Left ventricle myocardium inferior (tissue), 1 donor: Measurements from ENCODE around the gene PPL. TPM values are rescaled to one million over a fixed set of nuclear protein-coding genes. Genes with fewer than 3 reads are reported as not detected.
A peak's percentile ranks its signal among the peaks of the same experiment; 100 is the strongest.

ENCODE experiments used
- DNase-seq: peaks from one replicate; pipeline ENCODE4 v3.0.0-alpha.2; 2020
- H3K27ac ChIP-seq: fragments of 200-600 bp; replicated peaks from 2 replicates; pipeline ENCODE4 v1.8.0; 2021
- H3K27me3 ChIP-seq: fragments of 200-600 bp; 2 replicates; pipeline ENCODE4 v1.8.0; 2021; ENCODE audit warnings: low read depth
- H3K36me3 ChIP-seq: fragments of 200-600 bp; 2 replicates; pipeline ENCODE4 v1.8.0; 2021
- H3K4me1 ChIP-seq: fragments of 200-600 bp; 2 replicates; pipeline ENCODE4 v1.8.0; 2021
- H3K4me3 ChIP-seq: fragments of 200-600 bp; 2 replicates; pipeline ENCODE4 v1.8.0; 2021; ENCODE audit warnings: mild to moderate bottlenecking, moderate library complexity
- H3K9me3 ChIP-seq: fragments of 200-600 bp; replicated peaks from 2 replicates; pipeline ENCODE4 v1.8.0; 2021
- CTCF ChIP-seq: fragments of 200-600 bp; IDR thresholded peaks from 2 replicates; pipeline ENCODE4 v1.8.0; 2021; ENCODE audit warnings: antibody characterized with exemption, mild to moderate bottlenecking, borderline replicate concordance
- intact Hi-C: fragments of 100-400 bp; cut with micrococcal nuclease; formaldehyde crosslinking; loops from one replicate; pipeline ENCODE4 v1.11.0; 2022
- total RNA-seq: library from RNA; stranded (reverse); fragmentation: NEBNext Ultra II Directional; extraction: Animal tissue kit (Norgen Biotek cat#: 25700); gene quantifications from one replicate; pipeline ENCODE4 v1.2.1, GENCODE V29; 2021
- donor health status: DM: no; HTN: yes; CAD: no; lungs with severe emphysema.

Gene PPL
- total RNA-seq, 1 donor from 2014 or later, result 7.6 TPM

GRCh38 chr16:4859190-4859899 is 77.6 kb downstream of the PPL start:
- intact Hi-C loops, result no loop called here
- peak overlapping the region; percentile 65 for H3K27ac ChIP-seq

GRCh38 chr16:4855804-4856203 is 81.1 kb downstream of the PPL start:
- TF ChIP-seq CTCF, result no peak
- DNase-seq, result no peak
- Histone ChIP-seq H3K27me3 (no peaks in the 10 kb centered on the region), H3K4me3 (no peak overlapping the region), H3K4me1 (peaks cover 53% of the 10 kb centered on the region), H3K27ac (no peak overlapping the region), H3K9me3 (no peaks in the 10 kb centered on the region), H3K36me3 (peaks cover 79% of the 10 kb centered on the region)
- intact Hi-C loops, result no loop called here

More at GRCh38 chr16:4859190-4859899, 77.6 kb downstream of the PPL start:
- Histone ChIP-seq H3K4me1 (peaks cover 50% of the 10 kb centered on the region), H3K27me3 (no peaks in the 10 kb centered on the region), H3K4me3 (no peak overlapping the region), H3K9me3 (no peaks in the 10 kb centered on the region), H3K36me3 (peaks cover 89% of the 10 kb centered on the region)
- DNase-seq, result no peak
- no peak for TF ChIP-seq CTCF

- Histone ChIP-seq H3K27me3 (no peaks in the 10 kb centered on the region), H3K9me3 (no peaks in the 10 kb centered on the region), H3K4me3 (no peak overlapping the region), H3K36me3 (peaks cover 75% of the 10 kb centered on the region), H3K27ac (no peak overlapping the region), H3K4me1 (peaks cover 53% of the 10 kb centered on the region)
- intact Hi-C loops, result no loop called here
- no peak for TF ChIP-seq CTCF
- DNase-seq, result no peak
Observed at GRCh38 chr16:4855371-4855770, 81.6 kb downstream of the PPL start.

GRCh38 chr16:4852221-4852872 is 84.6 kb downstream of the PPL start:
- no peak overlapping the region for H3K4me3 ChIP-seq
- peak overlapping the region; percentile 59 for H3K27ac ChIP-seq
- DNase-seq, result no peak
- no peaks in the 10 kb centered on the region for H3K9me3 ChIP-seq
- H3K4me1 ChIP-seq, result peaks cover 62% of the 10 kb centered on the region
- peaks cover 45% of the 10 kb centered on the region for H3K36me3 ChIP-seq
- no peaks in the 10 kb centered on the region for H3K27me3 ChIP-seq
- intact Hi-C loops, result no loop called here
- no peak for TF ChIP-seq CTCF

GRCh38 chr16:4850211-4850610 is 86.7 kb downstream of the PPL start:
- Histone ChIP-seq H3K36me3 (peaks cover 29% of the 10 kb centered on the region), H3K9me3 (no peaks in the 10 kb centered on the region), H3K4me1 (peaks cover 81% of the 10 kb centered on the region), H3K27me3 (no peaks in the 10 kb centered on the region), H3K27ac (peak overlapping the region; percentile 92), H3K4me3 (peak overlapping the region; percentile 95)
- no peak for DNase-seq
- intact Hi-C loops, result no loop called here
- no peak for TF ChIP-seq CTCF
